K562 (cell line): ENCODE results near the gene ZCRB1. TPM values are rescaled to one million over a fixed set of nuclear protein-coding genes. Genes with fewer than 3 reads are reported as not detected.

Experiments used
- CXXC5 ChIP-seq: fragments of 250-450 bp; sonication (Bioruptor Pico); IDR thresholded peaks from 2 replicates; pipeline ENCODE4 v1.8.0; 2022; ENCODE audit warnings: inconsistent platforms, mild to moderate bottlenecking, moderate library complexity
- EZH2 ChIP-seq: IDR thresholded peaks from 2 replicates; pipeline ENCODE4 v1.6.1; 2012; ENCODE audit warnings: low read depth, mild to moderate bottlenecking, inconsistent platforms, low read length, borderline replicate concordance
- HOXB6 ChIP-seq: fragments of 250-450 bp; sonication (Bioruptor Pico); IDR thresholded peaks from 2 replicates; pipeline ENCODE4 v1.5.1; 2022; ENCODE audit warnings: mild to moderate bottlenecking, borderline replicate concordance
- SP1 ChIP-seq: sonication (generic); formaldehyde crosslinking; IDR thresholded peaks from 2 replicates; pipeline ENCODE4 v1.8.1; 2022; ENCODE audit warnings: mild to moderate bottlenecking, missing genetic modification reagents
- ZNF76 ChIP-seq: fragments of 250-450 bp; sonication (Bioruptor Pico); IDR thresholded peaks from 2 replicates; pipeline ENCODE4 v1.4.0; 2020; ENCODE audit warnings: mild to moderate bottlenecking, moderate library complexity, borderline replicate concordance
- polyA plus RNA-seq, 8 experiments: library from polyadenylated mRNA; depleted of rRNA in 4 of 8; stranded (reverse) in 5 of 8; unstranded in 3 of 8; fragments of >200 nt; fragmentation: Nextera tagmentation in 2 of 8; fragmentation: Illumina TruSeq in 1 of 8; extraction: Ambion mirVana in 2 of 8; extraction: Trizol in 1 of 8; gene quantifications; 2 replicates each; pipeline versions ENCODE4 v1.2.1 to v1.2.3, GENCODE V29; 2011 to 2014; ENCODE audit warnings: inconsistent platforms in 1 of 8, missing spikeins in 1 of 8
- total RNA-seq, 7 experiments: library from RNA; depleted of rRNA in 6 of 7; stranded (reverse); fragments of >200 nt in 6 of 7; fragmentation: Illumina TruSeq in 2 of 7; extraction: Trizol in 2 of 7; gene quantifications; 2 replicates each; pipeline versions ENCODE4 v1.2.1 to v1.2.3, GENCODE V29; 2011 to 2021; ENCODE audit warnings: low replicate concordance in 1 of 7
- TF ChIP-seq, protein P1 (sequence below): fragments of 200-800 bp; sonication (Bioruptor generic); IDR thresholded peaks from 2 replicates; pipeline ENCODE4 v1.6.1; 2016; ENCODE audit warnings: missing genetic modification characterization, missing compliant biosample characterization
- TF ChIP-seq, protein P2 (sequence below): fragments of 450-650 bp; IDR thresholded peaks from 2 replicates; pipeline ENCODE4 v1.6.1; 2017; ENCODE audit warnings: mild to moderate bottlenecking, moderate library complexity
- TF ChIP-seq, protein P3 (sequence below): sonication (generic); formaldehyde crosslinking; IDR thresholded peaks from 2 replicates; pipeline ENCODE4 v1.8.1; 2023; ENCODE audit warnings: mild to moderate bottlenecking, missing genetic modification reagents
- TF ChIP-seq, protein P4 (sequence below): fragments of 150-350 bp; conservative IDR thresholded peaks from 2 replicates; pipeline ENCODE4 v1.6.1; 2014; ENCODE audit warnings: low read length
- TF ChIP-seq, protein P5 (sequence below): fragments of 250-450 bp; sonication (Bioruptor Pico); IDR thresholded peaks from 2 replicates; pipeline ENCODE4 v1.4.0; 2020; ENCODE audit warnings: borderline replicate concordance
- TF ChIP-seq, protein P6 (sequence below): fragments of 250-450 bp; sonication (Bioruptor Pico); IDR thresholded peaks from 2 replicates; pipeline ENCODE4 v1.4.0; 2020; ENCODE audit warnings: mild to moderate bottlenecking, moderate library complexity

Gene ZCRB1
- total and polyA plus RNA-seq, 9 of the 15 experiments (the other 6 are each of a cell fraction or from before 2014, with no cell fraction given) = 36.0 to 102 (median 51.0) TPM

DNA sequence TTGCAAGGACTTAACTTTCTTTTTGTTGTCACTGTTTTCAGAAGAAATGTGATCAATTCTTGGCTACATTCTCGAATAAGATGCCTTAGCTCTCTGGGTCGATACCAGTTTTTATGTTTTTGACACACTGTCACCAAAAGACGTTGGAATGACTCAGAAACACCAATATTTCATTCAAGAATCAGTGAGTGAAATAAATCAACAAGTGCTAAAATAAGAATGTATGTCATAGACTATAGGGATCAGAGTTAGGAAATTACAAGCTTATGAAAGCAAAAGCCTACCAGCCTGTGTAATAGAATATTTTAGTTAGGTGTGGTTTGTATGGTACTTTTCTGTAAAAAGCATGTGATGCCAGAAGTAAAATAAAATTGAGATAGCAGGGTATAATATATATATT is 17.8 kb upstream of the ZCRB1 start (continued):
- TF ChIP-seq, protein P1, sequence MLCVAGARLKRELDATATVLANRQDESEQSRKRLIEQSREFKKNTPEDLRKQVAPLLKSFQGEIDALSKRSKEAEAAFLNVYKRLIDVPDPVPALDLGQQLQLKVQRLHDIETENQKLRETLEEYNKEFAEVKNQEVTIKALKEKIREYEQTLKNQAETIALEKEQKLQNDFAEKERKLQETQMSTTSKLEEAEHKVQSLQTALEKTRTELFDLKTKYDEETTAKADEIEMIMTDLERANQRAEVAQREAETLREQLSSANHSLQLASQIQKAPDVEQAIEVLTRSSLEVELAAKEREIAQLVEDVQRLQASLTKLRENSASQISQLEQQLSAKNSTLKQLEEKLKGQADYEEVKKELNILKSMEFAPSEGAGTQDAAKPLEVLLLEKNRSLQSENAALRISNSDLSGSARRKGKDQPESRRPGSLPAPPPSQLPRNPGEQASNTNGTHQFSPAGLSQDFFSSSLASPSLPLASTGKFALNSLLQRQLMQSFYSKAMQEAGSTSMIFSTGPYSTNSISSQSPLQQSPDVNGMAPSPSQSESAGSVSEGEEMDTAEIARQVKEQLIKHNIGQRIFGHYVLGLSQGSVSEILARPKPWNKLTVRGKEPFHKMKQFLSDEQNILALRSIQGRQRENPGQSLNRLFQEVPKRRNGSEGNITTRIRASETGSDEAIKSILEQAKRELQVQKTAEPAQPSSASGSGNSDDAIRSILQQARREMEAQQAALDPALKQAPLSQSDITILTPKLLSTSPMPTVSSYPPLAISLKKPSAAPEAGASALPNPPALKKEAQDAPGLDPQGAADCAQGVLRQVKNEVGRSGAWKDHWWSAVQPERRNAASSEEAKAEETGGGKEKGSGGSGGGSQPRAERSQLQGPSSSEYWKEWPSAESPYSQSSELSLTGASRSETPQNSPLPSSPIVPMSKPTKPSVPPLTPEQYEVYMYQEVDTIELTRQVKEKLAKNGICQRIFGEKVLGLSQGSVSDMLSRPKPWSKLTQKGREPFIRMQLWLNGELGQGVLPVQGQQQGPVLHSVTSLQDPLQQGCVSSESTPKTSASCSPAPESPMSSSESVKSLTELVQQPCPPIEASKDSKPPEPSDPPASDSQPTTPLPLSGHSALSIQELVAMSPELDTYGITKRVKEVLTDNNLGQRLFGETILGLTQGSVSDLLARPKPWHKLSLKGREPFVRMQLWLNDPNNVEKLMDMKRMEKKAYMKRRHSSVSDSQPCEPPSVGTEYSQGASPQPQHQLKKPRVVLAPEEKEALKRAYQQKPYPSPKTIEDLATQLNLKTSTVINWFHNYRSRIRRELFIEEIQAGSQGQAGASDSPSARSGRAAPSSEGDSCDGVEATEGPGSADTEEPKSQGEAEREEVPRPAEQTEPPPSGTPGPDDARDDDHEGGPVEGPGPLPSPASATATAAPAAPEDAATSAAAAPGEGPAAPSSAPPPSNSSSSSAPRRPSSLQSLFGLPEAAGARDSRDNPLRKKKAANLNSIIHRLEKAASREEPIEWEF (CRISPR knock-in tag) = no peak
- TF ChIP-seq, protein P2, sequence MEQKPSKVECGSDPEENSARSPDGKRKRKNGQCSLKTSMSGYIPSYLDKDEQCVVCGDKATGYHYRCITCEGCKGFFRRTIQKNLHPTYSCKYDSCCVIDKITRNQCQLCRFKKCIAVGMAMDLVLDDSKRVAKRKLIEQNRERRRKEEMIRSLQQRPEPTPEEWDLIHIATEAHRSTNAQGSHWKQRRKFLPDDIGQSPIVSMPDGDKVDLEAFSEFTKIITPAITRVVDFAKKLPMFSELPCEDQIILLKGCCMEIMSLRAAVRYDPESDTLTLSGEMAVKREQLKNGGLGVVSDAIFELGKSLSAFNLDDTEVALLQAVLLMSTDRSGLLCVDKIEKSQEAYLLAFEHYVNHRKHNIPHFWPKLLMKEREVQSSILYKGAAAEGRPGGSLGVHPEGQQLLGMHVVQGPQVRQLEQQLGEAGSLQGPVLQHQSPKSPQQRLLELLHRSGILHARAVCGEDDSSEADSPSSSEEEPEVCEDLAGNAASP = no peak
- no peak for TF ChIP-seq EZH2
- no peak for TF ChIP-seq HOXB6
- TF ChIP-seq, protein P3, sequence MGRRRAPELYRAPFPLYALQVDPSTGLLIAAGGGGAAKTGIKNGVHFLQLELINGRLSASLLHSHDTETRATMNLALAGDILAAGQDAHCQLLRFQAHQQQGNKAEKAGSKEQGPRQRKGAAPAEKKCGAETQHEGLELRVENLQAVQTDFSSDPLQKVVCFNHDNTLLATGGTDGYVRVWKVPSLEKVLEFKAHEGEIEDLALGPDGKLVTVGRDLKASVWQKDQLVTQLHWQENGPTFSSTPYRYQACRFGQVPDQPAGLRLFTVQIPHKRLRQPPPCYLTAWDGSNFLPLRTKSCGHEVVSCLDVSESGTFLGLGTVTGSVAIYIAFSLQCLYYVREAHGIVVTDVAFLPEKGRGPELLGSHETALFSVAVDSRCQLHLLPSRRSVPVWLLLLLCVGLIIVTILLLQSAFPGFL = no peak
- TF ChIP-seq, protein P4, sequence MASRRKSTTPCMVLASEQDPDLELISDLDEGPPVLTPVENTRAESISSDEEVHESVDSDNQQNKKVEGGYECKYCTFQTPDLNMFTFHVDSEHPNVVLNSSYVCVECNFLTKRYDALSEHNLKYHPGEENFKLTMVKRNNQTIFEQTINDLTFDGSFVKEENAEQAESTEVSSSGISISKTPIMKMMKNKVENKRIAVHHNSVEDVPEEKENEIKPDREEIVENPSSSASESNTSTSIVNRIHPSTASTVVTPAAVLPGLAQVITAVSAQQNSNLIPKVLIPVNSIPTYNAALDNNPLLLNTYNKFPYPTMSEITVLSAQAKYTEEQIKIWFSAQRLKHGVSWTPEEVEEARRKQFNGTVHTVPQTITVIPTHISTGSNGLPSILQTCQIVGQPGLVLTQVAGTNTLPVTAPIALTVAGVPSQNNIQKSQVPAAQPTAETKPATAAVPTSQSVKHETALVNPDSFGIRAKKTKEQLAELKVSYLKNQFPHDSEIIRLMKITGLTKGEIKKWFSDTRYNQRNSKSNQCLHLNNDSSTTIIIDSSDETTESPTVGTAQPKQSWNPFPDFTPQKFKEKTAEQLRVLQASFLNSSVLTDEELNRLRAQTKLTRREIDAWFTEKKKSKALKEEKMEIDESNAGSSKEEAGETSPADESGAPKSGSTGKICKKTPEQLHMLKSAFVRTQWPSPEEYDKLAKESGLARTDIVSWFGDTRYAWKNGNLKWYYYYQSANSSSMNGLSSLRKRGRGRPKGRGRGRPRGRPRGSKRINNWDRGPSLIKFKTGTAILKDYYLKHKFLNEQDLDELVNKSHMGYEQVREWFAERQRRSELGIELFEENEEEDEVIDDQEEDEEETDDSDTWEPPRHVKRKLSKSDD = no peak
- TF ChIP-seq, protein P5, sequence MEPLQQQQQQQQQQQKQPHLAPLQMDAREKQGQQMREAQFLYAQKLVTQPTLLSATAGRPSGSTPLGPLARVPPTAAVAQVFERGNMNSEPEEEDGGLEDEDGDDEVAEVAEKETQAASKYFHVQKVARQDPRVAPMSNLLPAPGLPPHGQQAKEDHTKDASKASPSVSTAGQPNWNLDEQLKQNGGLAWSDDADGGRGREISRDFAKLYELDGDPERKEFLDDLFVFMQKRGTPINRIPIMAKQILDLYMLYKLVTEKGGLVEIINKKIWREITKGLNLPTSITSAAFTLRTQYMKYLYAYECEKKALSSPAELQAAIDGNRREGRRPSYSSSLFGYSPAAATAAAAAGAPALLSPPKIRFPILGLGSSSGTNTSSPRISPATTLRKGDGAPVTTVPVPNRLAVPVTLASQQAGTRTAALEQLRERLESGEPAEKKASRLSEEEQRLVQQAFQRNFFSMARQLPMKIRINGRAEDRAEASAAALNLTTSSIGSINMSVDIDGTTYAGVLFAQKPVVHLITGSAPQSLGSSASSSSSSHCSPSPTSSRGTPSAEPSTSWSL = no peak
- TF ChIP-seq SP1 (CRISPR knock-in tag) = no peak
- no peak for TF ChIP-seq CXXC5
- TF ChIP-seq ZNF76 = no peak
- TF ChIP-seq, protein P6, sequence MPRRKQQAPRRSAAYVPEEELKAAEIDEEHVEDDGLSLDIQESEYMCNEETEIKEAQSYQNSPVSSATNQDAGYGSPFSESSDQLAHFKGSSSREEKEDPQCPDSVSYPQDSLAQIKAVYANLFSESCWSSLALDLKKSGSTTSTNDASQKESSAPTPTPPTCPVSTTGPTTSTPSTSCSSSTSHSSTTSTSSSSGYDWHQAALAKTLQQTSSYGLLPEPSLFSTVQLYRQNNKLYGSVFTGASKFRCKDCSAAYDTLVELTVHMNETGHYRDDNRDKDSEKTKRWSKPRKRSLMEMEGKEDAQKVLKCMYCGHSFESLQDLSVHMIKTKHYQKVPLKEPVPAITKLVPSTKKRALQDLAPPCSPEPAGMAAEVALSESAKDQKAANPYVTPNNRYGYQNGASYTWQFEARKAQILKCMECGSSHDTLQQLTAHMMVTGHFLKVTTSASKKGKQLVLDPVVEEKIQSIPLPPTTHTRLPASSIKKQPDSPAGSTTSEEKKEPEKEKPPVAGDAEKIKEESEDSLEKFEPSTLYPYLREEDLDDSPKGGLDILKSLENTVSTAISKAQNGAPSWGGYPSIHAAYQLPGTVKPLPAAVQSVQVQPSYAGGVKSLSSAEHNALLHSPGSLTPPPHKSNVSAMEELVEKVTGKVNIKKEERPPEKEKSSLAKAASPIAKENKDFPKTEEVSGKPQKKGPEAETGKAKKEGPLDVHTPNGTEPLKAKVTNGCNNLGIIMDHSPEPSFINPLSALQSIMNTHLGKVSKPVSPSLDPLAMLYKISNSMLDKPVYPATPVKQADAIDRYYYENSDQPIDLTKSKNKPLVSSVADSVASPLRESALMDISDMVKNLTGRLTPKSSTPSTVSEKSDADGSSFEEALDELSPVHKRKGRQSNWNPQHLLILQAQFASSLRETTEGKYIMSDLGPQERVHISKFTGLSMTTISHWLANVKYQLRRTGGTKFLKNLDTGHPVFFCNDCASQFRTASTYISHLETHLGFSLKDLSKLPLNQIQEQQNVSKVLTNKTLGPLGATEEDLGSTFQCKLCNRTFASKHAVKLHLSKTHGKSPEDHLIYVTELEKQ (CRISPR knock-in tag) = no peak
